HG02852 (cell line): ENCODE data around the gene GDI1.
A peak's percentile ranks its signal among the peaks of the same experiment; 100 is the strongest.

Source experiments
- ATAC-seq: cut with Tn5 transposase; IDR thresholded peaks from one replicate; pipeline ENCODE4 v1.9.1; 2021; ENCODE audit warnings: mild to moderate bottlenecking, moderate library complexity; ENCODE audit not compliant: unreplicated experiment

GDI1 gene

GRCh38 chrX:154478728-154479622 is 42.0 kb downstream of the GDI1 start, which contains the start of gene LAGE3:
Gene LAGE3 (minus strand): TSS chrX:154479281. CDS start chrX:154478915, 366 bp downstream.
- ATAC-seq: peak; percentile 76

- no peak for ATAC-seq
Observed at GRCh38 chrX:154481195-154481594, 44.2 kb downstream of the GDI1 start.

DNA sequence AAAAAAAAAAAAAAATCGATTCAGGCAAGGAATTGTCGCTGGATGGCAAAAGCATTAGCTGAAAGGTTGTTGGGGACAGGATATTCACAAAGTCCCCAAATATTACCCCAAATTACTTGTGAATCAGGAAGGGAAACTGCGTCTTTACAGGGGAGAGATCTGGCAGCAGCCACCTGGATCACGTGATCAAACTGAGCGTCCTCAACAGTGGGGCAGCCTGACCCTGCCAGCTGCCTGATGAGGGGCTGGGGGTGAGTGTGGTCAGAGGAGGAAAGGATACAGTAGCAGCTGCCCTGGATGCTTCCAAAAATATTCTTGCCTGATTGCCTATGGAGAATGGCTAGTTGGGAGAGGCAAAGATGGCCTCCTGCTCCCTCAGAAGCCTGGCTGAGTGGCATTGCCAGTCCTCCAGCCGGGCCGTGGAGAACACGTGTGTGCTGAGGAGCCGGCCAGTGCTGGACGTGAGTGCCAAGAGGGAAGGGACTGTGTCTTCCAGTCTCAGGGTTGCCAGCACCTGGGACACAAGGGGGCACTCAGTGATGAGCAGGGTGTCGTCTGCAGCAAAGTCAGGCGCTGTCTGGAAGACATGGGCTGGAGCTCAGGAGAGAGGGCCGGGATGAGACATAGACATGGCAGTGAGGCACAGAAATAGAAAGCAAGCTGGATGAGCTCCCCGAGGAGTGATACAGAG is 45.1 kb downstream of the GDI1 start:
- ATAC-seq: no peak

DNA sequence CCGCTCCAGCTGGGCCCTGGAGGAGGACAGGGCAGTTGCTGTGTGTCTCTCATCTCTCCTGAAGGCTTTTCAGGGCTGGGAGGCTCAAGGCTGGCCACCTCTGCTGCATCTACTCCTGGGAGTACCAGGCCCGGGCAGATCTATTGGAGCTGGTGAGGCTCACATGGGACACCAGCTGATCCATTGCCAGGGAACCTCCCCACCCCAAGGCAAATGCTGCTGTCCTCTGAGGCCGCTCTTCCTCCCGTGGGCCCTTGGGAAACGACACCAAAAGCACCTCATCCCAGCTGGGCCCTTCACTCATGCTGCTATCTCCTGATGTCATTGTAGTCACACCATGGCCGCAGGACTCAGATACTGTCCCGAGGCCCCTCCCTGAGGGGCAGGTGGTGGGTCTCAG is 45.8 kb downstream of the GDI1 start:
- ATAC-seq: no peak

GRCh38 chrX:154483325-154483724 is 46.4 kb downstream of the GDI1 start:
- ATAC-seq: no peak

GRCh38 chrX:154484255-154485149 is 47.5 kb downstream of the GDI1 start:
- no peak for ATAC-seq

- ATAC-seq: no peak
Observed at GRCh38 chrX:154485150-154486051, 48.4 kb downstream of the GDI1 start.

DNA sequence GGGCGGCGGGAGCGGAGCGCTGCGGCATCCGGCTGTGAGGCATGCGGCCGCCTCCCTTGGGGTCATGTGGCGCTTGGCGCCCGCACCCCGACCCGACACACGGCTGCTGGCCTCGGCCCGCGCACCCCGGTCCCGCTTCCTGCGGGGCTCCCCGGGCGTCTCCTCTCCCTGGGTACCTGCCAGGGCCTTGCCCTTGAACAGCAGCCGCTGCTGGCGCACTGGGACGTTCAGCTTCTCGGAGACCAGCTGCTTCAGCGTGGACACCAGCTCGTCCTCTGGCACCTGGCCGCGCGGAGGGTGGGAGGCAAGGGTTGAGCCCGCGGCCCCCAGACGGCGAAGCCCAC is 49.1 kb downstream of the GDI1 start:
- no peak for ATAC-seq

DNA sequence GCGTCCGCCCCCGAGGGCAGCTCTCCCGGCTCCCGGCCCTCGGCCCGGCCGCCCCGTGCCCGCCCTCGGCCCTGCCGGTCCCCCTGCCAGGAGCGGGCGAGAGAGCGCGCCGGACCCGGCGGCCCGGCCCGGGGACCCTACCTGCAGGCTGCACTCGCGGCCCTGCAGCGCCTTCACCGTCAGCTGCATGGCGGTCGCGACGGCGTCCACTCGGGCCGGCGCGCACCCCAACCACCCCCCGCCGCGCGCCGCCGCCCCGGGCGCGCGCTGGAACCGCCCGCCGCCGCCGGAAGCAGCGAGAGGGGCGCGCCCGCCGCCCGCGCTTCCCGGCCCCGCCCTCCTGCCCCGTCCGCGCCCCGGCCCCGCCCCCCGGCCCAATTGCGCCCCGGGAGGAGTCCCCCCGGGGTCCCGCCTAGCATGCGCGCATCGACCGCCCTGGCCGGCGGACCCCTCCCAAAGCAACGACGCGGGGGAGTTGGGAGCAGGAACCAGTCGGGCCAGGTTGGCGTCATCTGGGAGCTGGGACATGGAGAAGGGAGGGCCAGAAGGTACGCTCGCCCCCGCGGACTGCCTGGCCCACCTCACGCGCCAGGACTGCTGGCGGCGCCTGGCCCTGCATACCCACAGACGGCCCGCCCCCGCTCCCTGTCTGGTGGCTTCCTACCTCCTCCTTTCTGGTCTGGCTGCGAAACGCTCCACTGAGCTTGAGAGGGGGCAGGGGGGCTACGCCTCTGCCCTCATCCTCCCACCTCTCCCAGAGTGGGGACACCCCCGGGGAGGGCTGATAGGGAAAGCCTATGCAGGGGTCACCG is 49.6 kb downstream of the GDI1 start, which contains the start of gene UBL4A:
Gene UBL4A (minus strand): TSS at position 220 of the 812 bp plus-strand sequence. CDS start 31 bp downstream, at position 189.
- no peak for ATAC-seq

GRCh38 chrX:154487518-154488290 is 50.8 kb downstream of the GDI1 start:
- no peak for ATAC-seq

GRCh38 chrX:154488336-154489075 is 51.6 kb downstream of the GDI1 start:
- no peak for ATAC-seq

DNA sequence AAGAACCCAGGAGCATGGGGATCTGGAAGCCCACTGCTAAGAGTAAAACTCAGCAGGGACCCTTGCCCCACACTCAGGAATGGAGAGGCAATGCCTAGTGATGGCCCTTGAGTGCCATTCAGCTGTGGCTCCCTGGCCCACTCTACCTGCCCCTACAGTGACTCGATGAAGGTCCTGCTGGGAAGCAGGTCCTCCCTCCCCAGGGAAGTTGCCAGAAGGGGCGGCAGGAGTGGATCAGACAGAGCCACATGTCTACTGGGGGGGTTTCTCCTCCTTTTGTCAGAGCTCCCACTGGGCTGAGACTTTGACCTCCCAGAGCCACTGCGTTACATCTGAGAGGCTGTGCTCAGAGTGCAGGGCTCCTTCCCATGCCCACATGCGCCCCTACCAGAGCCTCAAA is 52.2 kb downstream of the GDI1 start:
- ATAC-seq: no peak

DNA sequence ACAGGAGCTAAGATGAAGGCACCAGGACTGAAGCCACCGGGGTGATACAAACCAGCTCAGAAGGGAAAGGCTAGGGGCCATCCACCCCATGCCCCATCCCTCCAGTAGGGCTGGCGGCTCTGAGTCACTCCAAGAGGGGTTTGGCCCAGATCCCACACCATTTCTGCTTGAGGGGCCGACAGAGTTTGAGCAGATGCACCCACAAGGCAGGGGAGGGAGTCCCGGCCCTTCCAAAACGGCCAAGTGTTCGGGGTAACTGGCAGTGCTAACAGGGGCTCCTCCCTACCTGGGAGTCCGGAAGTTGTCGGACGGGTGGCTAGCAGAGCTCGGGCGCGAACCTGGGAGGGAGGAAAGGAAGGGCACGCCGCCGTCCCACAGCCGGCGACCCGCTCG is 53.1 kb downstream of the GDI1 start:
- peak; percentile 30 for ATAC-seq

GRCh38 chrX:154490414-154491083 is 53.6 kb downstream of the GDI1 start, which contains the start of gene SLC10A3:
Gene SLC10A3 (minus strand): TSS chrX:154490629. CDS start chrX:154488940, 1,689 bp downstream.
- peak; percentile 67 for ATAC-seq
